Muscle of back (tissue), 11 donors: ENCODE data around the gene IVD. TPM values are rescaled to one million over a fixed set of nuclear protein-coding genes. Genes with fewer than 3 reads are reported as not detected.

Experiments used
- DNase-seq, 3 donors: peaks; one replicate each; pipeline versions ENCODE4 v3.0.0 to v3.0.0-alpha.2; 2013
- polyA plus RNA-seq, 10 donors: library from polyadenylated mRNA; unstranded; fragments of 120-200 nt; gene quantifications; one replicate each; pipeline ENCODE4 v1.2.1, GENCODE V29; 2013; ENCODE audit not compliant: insufficient read length in 10 of 10

The IVD gene
- polyA plus RNA-seq, 10 donors = 37.2 to 63.6 (median 51.9) TPM

GRCh38 chr15:40369474-40369869 is 36.1 kb upstream of the IVD start:
- no peak for DNase-seq

GRCh38 chr15:40369971-40370370 is 35.6 kb upstream of the IVD start:
- DNase-seq = no peak

GRCh38 chr15:40372981-40373380 is 32.6 kb upstream of the IVD start:
- no peak for DNase-seq

GRCh38 chr15:40377606-40378005 is 28.0 kb upstream of the IVD start:
- no peak for DNase-seq

GRCh38 chr15:40379374-40379773 is 26.2 kb upstream of the IVD start:
- DNase-seq = no peak

- peak; percentile 48 to 84 (median 62) for DNase-seq
Observed at GRCh38 chr15:40379853-40380252, 25.7 kb upstream of the IVD start.

GRCh38 chr15:40380636-40381035 is 25.0 kb upstream of the IVD start:
- DNase-seq = no peak

GRCh38 chr15:40381818-40382529 is 23.6 kb upstream of the IVD start:
- DNase-seq = no peak

GRCh38 chr15:40382580-40383456 is 22.8 kb upstream of the IVD start, which contains the start of gene KNSTRN:
KNSTRN (plus strand) TSS chr15:40382721; CDS start chr15:40382836, 115 bp downstream.
- DNase-seq = peak; percentile 91 to 95 (median 92)

GRCh38 chr15:40386480-40386879 is 19.1 kb upstream of the IVD start:
- no peak for DNase-seq

- DNase-seq = no peak
Observed at GRCh38 chr15:40388941-40389823, 16.4 kb upstream of the IVD start.

GRCh38 chr15:40389824-40390595 is 15.6 kb upstream of the IVD start:
- DNase-seq = no peak

GRCh38 chr15:40392986-40393948 is 12.3 kb upstream of the IVD start:
- DNase-seq = no peak

- no peak for DNase-seq
Observed at GRCh38 chr15:40397688-40398412, 7.7 kb upstream of the IVD start.

GRCh38 chr15:40398413-40398873 is 7.2 kb upstream of the IVD start:
- peak in 1 of 3 donors; percentile 28 for DNase-seq

- DNase-seq = no peak
Observed at GRCh38 chr15:40399370-40399769, 6.2 kb upstream of the IVD start.

GRCh38 chr15:40407330-40407990 is 1.9 kb downstream of the IVD start:
- no peak for DNase-seq

- DNase-seq = no peak
Observed at GRCh38 chr15:40409366-40409765, 3.8 kb downstream of the IVD start.
